NCI-H510A (cell line): ENCODE data around the gene SRF.

Experiments
- DNase-seq: peaks from one replicate; lab custom pipeline; 2025; lab: John Stamatoyannopoulos, UW

SRF gene

DNA sequence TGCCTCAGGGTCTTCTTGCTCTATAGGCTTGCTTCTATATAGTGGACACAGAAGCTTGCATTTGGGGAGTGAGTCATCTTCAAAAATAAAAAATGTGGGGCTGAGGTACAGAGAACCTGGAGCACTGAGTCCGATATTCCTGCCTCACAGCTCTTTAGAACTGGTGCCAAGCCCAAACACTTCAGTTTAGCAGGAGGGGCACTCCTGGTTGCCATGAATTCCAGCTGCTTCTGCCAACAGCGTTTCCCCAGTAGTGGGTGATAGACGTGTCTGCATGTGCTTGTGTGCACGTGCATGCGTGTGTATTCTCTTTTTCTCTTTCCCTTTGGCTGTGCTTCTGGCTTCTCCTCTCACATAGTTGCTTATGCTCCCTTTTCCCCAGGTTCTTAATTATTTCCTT, 46.3 kb downstream of the SRF start:
- DNase-seq, result no peak

- no peak for DNase-seq
Measured at GRCh38 chr6:43219119-43219518, 48.0 kb downstream of the SRF start.

DNA sequence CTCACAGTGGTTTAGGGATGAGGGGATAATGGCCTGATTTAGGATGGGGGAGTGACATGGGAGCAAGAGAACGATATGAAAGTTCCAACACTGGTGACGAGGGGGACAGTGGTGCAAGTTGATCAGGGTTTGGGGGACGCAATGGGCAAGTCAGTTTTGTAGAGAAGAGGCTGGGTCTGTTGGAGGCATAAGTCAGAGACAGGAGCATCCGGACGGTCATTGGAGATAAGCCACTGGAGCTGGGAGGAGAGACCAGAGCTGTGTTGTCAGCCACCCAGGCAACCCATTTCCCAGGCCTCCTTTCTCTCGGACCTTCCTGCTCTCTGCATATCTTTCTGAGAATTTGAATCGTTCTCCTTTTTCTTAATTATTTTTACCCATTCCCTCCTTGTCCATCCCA, 48.7 kb downstream of the SRF start:
- DNase-seq, result no peak

DNA sequence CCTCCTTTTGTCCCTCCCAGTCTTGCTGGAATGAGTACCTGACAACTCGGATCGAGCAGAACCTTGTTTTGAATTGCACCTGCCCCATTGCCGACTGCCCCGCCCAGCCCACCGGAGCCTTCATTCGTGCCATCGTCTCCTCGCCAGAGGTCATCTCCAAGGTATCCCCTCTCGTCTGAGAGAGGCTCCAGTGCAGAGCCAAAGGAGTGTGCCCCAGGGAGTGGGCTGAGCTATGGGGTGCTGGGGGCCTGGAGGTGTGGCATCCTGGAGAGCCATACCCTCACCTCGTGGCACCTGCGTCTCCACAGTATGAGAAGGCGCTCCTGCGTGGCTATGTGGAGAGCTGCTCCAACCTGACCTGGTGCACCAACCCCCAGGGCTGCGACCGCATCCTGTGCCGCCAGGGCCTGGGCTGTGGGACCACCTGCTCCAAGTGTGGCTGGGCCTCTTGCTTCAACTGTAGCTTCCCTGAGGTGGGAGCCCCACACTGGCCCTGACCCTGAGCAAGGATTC, 49.4 kb downstream of the SRF start:
- no peak for DNase-seq

DNA sequence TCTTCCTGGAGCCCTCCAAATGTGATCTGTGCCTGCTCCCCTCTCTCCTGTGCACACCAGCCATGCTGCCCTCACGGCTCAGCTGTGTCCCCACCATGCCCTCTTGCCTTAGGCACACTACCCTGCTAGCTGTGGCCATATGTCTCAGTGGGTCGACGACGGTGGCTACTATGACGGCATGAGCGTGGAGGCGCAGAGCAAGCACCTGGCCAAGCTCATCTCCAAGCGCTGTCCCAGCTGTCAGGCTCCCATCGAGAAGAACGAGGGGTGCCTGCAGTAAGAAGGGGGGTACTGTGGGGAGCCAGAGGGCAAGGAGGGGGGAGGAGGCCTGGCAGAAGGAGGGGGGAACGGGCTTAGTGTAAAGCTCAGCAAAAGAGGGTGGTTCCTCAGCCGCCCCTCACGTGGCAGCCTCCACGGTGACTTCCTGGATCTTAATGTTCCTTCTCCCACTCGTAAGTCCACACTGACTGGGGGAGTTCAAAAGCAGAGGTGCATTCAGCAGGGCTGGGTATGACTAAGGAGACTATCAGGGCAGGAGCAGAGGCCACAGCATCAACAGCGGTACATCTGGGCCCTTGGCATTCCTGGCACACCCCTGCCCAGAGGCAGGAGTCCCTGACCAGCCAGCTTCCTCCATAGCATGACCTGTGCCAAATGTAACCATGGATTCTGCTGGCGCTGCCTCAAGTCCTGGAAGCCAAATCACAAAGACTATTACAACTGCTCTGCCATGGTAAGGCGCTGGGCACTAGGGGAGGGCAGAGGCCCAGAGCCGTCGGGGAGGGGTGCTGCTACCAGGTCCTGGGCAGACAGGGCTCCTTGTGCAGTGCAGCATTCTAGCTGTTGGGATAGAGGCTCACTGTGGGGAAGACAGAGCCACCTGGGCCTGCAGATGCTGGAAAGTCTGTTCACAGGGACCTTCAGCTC, 50.2 kb downstream of the SRF start:
- no peak for DNase-seq

DNA sequence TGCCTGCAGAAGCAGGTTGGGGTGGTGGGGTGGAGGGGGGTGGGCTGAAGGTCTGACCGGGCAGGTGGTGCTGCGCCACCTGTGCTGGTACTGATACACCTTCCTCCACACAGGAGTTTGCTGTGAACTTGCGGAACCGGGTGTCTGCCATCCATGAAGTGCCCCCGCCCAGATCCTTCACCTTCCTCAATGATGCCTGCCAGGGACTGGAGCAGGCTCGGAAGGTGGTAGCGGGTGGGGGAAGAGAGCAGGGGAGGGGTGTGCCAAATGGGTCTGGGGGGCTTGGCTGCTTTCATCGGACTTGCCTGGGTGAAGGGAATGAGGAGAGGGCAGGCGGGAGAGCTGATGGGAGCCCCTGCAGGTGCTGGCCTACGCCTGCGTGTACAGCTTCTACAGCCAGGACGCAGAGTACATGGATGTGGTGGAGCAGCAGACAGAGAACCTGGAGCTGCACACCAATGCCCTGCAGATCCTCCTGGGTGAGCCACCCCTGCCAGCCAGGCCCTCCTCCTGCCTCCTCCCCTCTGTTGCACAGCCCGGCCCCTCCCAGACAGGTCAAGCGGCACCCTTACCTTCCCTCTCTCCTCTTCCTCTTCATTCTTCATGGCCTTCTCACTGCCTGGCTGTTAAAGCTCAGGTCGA, 51.5 kb downstream of the SRF start:
- DNase-seq, result no peak

DNA sequence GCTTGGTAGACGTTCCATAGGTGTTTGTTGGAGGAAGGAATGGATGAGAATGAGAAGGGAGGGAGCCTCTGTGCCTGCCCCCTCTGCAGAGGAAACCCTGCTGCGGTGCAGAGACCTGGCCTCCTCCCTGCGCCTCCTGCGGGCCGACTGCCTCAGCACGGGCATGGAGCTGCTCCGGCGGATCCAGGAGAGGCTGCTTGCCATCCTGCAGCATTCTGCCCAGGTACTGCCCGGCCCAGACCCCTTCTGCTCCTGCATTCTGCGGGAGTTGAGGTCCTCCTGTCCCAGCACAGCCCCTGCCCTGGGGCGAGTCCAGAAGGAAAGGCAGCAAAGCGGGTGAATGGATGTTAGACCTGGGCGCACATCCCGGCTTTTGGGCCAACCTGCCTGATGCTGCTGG, 52.1 kb downstream of the SRF start:
- no peak for DNase-seq

DNA sequence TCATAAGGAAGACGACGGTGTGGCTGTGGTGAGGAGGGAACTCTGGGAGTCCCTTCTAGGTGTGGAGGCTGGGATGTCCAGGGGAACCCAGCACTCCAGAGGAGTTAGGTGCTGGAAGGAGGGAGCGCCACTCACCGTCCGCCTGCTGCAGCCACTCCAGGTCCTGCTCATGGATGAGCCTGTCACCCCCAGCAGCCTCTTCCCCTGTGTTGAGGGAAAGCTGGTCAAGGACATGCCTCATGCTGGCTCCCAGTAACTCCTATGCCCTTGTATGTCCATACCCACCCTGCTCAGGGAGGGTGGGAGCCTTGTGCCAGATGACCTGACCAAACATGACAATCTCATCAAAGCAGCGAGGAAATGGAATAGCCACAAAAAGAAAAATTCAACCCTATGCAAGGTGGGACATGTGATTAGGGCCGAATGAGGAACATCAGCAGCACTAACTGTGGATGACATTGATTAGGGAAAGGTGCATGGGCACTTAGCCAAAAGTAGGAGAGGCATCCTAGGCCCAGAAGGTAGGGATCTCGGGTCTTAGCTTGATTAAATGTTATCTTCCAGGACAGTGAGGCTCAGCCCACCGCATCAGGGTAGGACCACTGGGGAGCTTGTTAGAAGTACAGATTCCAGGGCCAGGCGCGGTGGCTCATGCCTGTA, 55.3 kb downstream of the SRF start:
- DNase-seq, result no peak

GRCh38 chr6:43228951-43229802, 58.1 kb downstream of the SRF start, which contains the start of gene DNPH1:
DNPH1 (minus strand) TSS chr6:43229481; CDS start chr6:43229456, 25 bp downstream.
- DNase-seq, result peak; percentile 52

GRCh38 chr6:43229803-43230620, 58.9 kb downstream of the SRF start:
- no peak for DNase-seq

DNA sequence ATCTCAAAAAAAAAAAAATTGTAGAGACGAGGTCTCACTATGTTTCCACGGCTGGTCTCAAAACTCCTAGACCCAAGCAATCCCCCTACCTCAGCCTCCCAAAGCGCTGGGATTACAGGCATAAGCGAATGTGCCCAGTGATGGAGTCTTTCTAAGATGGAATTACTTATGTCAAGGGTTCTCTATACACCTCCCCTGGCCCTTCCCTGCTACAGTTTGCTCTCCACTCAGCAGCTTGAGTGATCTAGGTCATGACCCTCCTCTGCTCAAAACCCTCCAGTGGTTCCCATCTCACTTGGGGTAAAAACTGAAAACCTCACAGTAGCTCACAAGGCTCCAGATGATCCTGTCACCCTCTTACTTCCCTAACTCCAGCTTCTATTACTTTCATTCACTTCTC, 60.0 kb downstream of the SRF start:
- DNase-seq, result no peak
